Loucy (cell line): Measurements from ENCODE around the gene VPS13D.

ENCODE experiments used
- CTCF ChIP-seq: fragments of 200-600 bp; sonication (generic); conservative IDR thresholded peaks from 2 replicates; pipeline ENCODE4 v1.5.1; 2014; ENCODE audit warnings: mild to moderate bottlenecking, antibody characterized with exemption, low read length
- EZH2phosphoT487 ChIP-seq: fragments of 200-600 bp; IDR thresholded peaks from 2 replicates; pipeline ENCODE4 v1.6.1; 2018; ENCODE audit warnings: antibody characterized with exemption, mild to moderate bottlenecking, moderate library complexity, borderline replicate concordance

- TF ChIP-seq CTCF (no peak), EZH2phosphoT487 (no peak)
Measured at GRCh38 chr1:12338823-12339222, 109.0 kb downstream of the VPS13D start.
